HepG2 (cell line): ENCODE results near the gene C1orf159. TPM values are rescaled to one million over a fixed set of nuclear protein-coding genes. Genes with fewer than 3 reads are reported as not detected.

Experiments used
- ATAC-seq: fragments of 200-7000 bp; cut with Tn5 transposase; 3 replicates; pipeline ENCODE4 v1.9.1; 2020; ENCODE audit warnings: mild to moderate bottlenecking, moderate library complexity
- BruUV-seq: library from RNA; stranded (reverse); fragments of 400-500 nt; replicated peaks from 2 replicates; lab custom pipeline; 2021; lab: Mats Ljungman, UMichigan
- CTCF ChIA-PET: fragments of 300-600 bp; formaldehyde crosslinking; extraction: SDS; loops from one replicate; lab custom pipeline; 2021; ENCODE audit warnings: low total read pairs, inconsistent platforms, low intra/inter-chr PET ratio; lab: Yijun Ruan, JAX
- POLR2A ChIA-PET: fragments of 350-600 bp; sonication (Branson Sonifier 250); formaldehyde crosslinking; loops from one replicate; lab custom pipeline; 2020; ENCODE audit warnings: antibody characterized with exemption, inconsistent platforms; lab: Yijun Ruan, JAX
- DNase-seq: peaks from one replicate; pipeline ENCODE4 v3.0.0-alpha.2; 2015; ENCODE audit warnings: low spot score
- FAIRE-seq: peaks from 3 replicates; lab custom pipeline; 2011; peaks lifted over from hg19 to GRCh38; lab: Jason Lieb, UNC
- H2AFZ ChIP-seq: one replicate; pipeline ENCODE4 v1.6.1; 2011; ENCODE audit warnings: low read length, inconsistent platforms
- H3K27ac ChIP-seq: fragments of 300-600 bp; 3 replicates; pipeline ENCODE4 v1.8.0; 2011; ENCODE audit warnings: mixed run types, mild to moderate bottlenecking, mixed read lengths, low read length, inconsistent platforms; ENCODE audit not compliant: insufficient read depth; ENCODE audit errors: extremely low read length
- H3K27me3 ChIP-seq, 2 experiments: fragments of 200-600 bp in 1 of 2; 2 replicates in 1 of 2; 3 replicates in 1 of 2; pipeline versions ENCODE4 v1.6.0 to v1.8.0; 2011; ENCODE audit warnings: low read length in 2 of 2, mild to moderate bottlenecking in 2 of 2, moderate library complexity in 2 of 2, inconsistent platforms in 1 of 2; ENCODE audit not compliant: insufficient read depth in 2 of 2, control insufficient read depth in 1 of 2
- H3K36me3 ChIP-seq, 2 experiments: fragments of 200-600 bp in 1 of 2; replicated peaks in 1 of 2; 2 replicates in 1 of 2; 3 replicates in 1 of 2; pipeline versions ENCODE4 v1.5.1 to v1.8.0; 2011; ENCODE audit warnings: low read length in 2 of 2, inconsistent platforms in 1 of 2; ENCODE audit not compliant: insufficient read depth in 2 of 2, control insufficient read depth in 1 of 2
- H3K4me1 ChIP-seq: 2 replicates; pipeline ENCODE4 v1.5.1; 2012; ENCODE audit warnings: low read length, inconsistent platforms; ENCODE audit not compliant: insufficient read depth
- H3K4me2 ChIP-seq: 2 replicates; pipeline ENCODE4 v1.6.0; 2011; ENCODE audit warnings: low read depth, low read length, inconsistent platforms
- H3K4me3 ChIP-seq, 3 experiments: fragments of 200-600 bp in 1 of 3; sonication (generic), shearing (Covaris generic) in 1 of 3; replicated peaks in 1 of 3; 2 replicates each; pipeline ENCODE4 v1.5.1; 2011 to 2016; ENCODE audit warnings: low read length in 3 of 3, inconsistent platforms in 2 of 3, low read depth in 2 of 3, mild to moderate bottlenecking in 2 of 3, control low read depth in 1 of 3, mixed read lengths in 1 of 3; ENCODE audit not compliant: insufficient read depth in 1 of 3
- H3K79me2 ChIP-seq: one replicate; pipeline ENCODE4 v1.6.1; 2011; ENCODE audit warnings: low read length, inconsistent platforms; ENCODE audit not compliant: insufficient read depth
- H3K9ac ChIP-seq: 2 replicates; pipeline ENCODE4 v1.6.0; 2011; ENCODE audit warnings: mild to moderate bottlenecking, low read depth, low read length, inconsistent platforms; ENCODE audit not compliant: insufficient read depth
- H3K9me3 ChIP-seq: 2 replicates; pipeline ENCODE4 v1.5.1; 2012; ENCODE audit warnings: mild to moderate bottlenecking, low read length
- H4K20me1 ChIP-seq: 2 replicates; pipeline ENCODE4 v1.6.0; 2011; ENCODE audit warnings: inconsistent platforms, mild to moderate bottlenecking, low read length, moderate library complexity; ENCODE audit not compliant: insufficient read depth
- AGO2 ChIP-seq: fragments of 200-400 bp; formaldehyde crosslinking; optimal IDR thresholded peaks from 2 replicates; pipeline ENCODE3; 2017; ENCODE audit warnings: mild to moderate bottlenecking, low read depth, low read length, moderate library complexity
- ATF4 ChIP-seq, 2 experiments: fragments of 450-650 bp in 1 of 2; sonication (generic) in 1 of 2; formaldehyde crosslinking; IDR thresholded peaks; 2 replicates each; pipeline versions ENCODE4 v1.5.0 to v1.8.0; 2020 to 2022; ENCODE audit warnings: mild to moderate bottlenecking in 1 of 2, missing genetic modification reagents in 1 of 2
- BCLAF1 ChIP-seq: fragments of 450-650 bp; IDR thresholded peaks from 2 replicates; pipeline ENCODE4 v1.6.1; 2017; ENCODE audit warnings: mild to moderate bottlenecking
- HNRNPL ChIP-seq: fragments of 200-400 bp; formaldehyde crosslinking; IDR thresholded peaks from 2 replicates; pipeline ENCODE4 v1.6.1; 2017; ENCODE audit warnings: mild to moderate bottlenecking, low read depth, low read length
- MTF2 ChIP-seq: sonication (generic); formaldehyde crosslinking; IDR thresholded peaks from 2 replicates; pipeline ENCODE4 v1.5.0; 2020; ENCODE audit warnings: missing genetic modification reagents, borderline replicate concordance
- NONO ChIP-seq, 2 experiments: fragments of 450-650 bp in 1 of 2; sonication (generic) in 1 of 2; formaldehyde crosslinking in 1 of 2; IDR thresholded peaks in 1 of 2; conservative IDR thresholded peaks in 1 of 2; 2 replicates each; pipeline versions ENCODE4 v1.6.1 to v1.8.0; 2017 to 2022; ENCODE audit warnings: mild to moderate bottlenecking in 1 of 2, missing genetic modification reagents in 1 of 2, moderate library complexity in 1 of 2
- POLR2G ChIP-seq: fragments of 200-400 bp; formaldehyde crosslinking; IDR thresholded peaks from 2 replicates; pipeline ENCODE4 v1.6.1; 2018; ENCODE audit warnings: mild to moderate bottlenecking, low read depth, low read length, moderate library complexity
- SETDB1 ChIP-seq: sonication (generic); formaldehyde crosslinking; IDR thresholded peaks from 2 replicates; pipeline ENCODE4 v1.5.1; 2020; ENCODE audit warnings: missing genetic modification reagents, mild to moderate bottlenecking, borderline replicate concordance
- ZC3H13 ChIP-seq: sonication (generic); formaldehyde crosslinking; IDR thresholded peaks from 2 replicates; pipeline ENCODE4 v1.8.1; 2023; ENCODE audit warnings: mild to moderate bottlenecking, missing genetic modification reagents, moderate library complexity
- ZNF326 ChIP-seq: sonication (generic); formaldehyde crosslinking; IDR thresholded peaks from 2 replicates; pipeline ENCODE4 v1.4.0; 2020; ENCODE audit warnings: missing genetic modification reagents, borderline replicate concordance
- ZNF510 ChIP-seq: sonication (generic); formaldehyde crosslinking; IDR thresholded peaks from 2 replicates; pipeline ENCODE4 v1.4.0; 2020; ENCODE audit warnings: low read depth, mild to moderate bottlenecking, missing genetic modification reagents
- ZNF850 ChIP-seq: sonication (generic); formaldehyde crosslinking; conservative IDR thresholded peaks from 2 replicates; pipeline ENCODE4 v1.9.0; 2021; ENCODE audit warnings: mild to moderate bottlenecking, missing genetic modification reagents
- ZSCAN20 ChIP-seq: sonication (generic); formaldehyde crosslinking; IDR thresholded peaks from 2 replicates; pipeline ENCODE4 v1.4.0; 2020; ENCODE audit warnings: missing genetic modification reagents, mild to moderate bottlenecking, borderline replicate concordance
- WGBS: methylation state at CpG from one replicate; pipeline ENCODE4 v1.1.6; 2017; ENCODE audit warnings: low lambda C conversion rate; 5-methylcytosine and 5-hydroxymethylcytosine counted together
- in situ Hi-C: cut with HindIII; loops from 2 replicates; pipeline ENCODE4 v1.10.0; 2017; ENCODE audit warnings: low pct_unique_long_range_greater_than_20kb; ENCODE audit not compliant: extremely low pct_ligation_motif_present
- intact Hi-C: fragments of 100-400 bp; cut with micrococcal nuclease; formaldehyde crosslinking; loops from one replicate; pipeline ENCODE4 v1.10.0; 2022; ENCODE audit not compliant: unreplicated experiment
- polyA plus RNA-seq, 8 experiments: library from polyadenylated mRNA; depleted of rRNA in 3 of 8; stranded (reverse) in 7 of 8; unstranded in 1 of 8; fragments of >200 nt; fragmentation: Illumina TruSeq in 4 of 8; extraction: Trizol in 4 of 8; gene quantifications; 2 replicates each; pipeline versions ENCODE4 v1.2.1 to v1.2.3, GENCODE V29; 2011 to 2016; ENCODE audit warnings: low read depth in 4 of 8, missing spikeins in 1 of 8, mixed read lengths in 1 of 8; ENCODE audit not compliant: insufficient read depth in 1 of 8
- total RNA-seq, 5 experiments: library from RNA; depleted of rRNA; stranded (reverse); fragments of >200 nt; fragmentation: Illumina TruSeq; extraction: Trizol; gene quantifications; 2 replicates each; pipeline ENCODE4 v1.2.3, GENCODE V29; 2016; ENCODE audit warnings: low read depth in 1 of 5
- TF ChIP-seq, protein P1 (sequence below): sonication (generic); formaldehyde crosslinking; IDR thresholded peaks from 2 replicates; pipeline ENCODE4 v1.5.1; 2020; ENCODE audit warnings: missing genetic modification reagents, mild to moderate bottlenecking, borderline replicate concordance

The C1orf159 gene
- total and polyA plus RNA-seq, 2 of the 13 experiments (the other 11 are each of a cell fraction or from before 2014, with no cell fraction given), result 3.8 to 6.7 TPM

- DNase-seq, result no peak
- no peaks in the 10 kb centered on the region for H3K27me3 ChIP-seq
- in situ Hi-C loops, result no loop called here
- H3K27ac ChIP-seq, result no peak overlapping the region
- ChIA-PET CTCF (no interaction called here), POLR2A (no interaction called here)
- no TSS peak for BruUV-seq
- H2AFZ ChIP-seq, result no peak overlapping the region
- H3K79me2 ChIP-seq, result no peaks in the 10 kb centered on the region
- 88% methylated on average over 22 of the region's 73 CpGs for WGBS
- H4K20me1 ChIP-seq, result no peaks in the 10 kb centered on the region
- H3K4me2 ChIP-seq, result no peak overlapping the region
- H3K4me3 ChIP-seq, result no peak overlapping the region
- no peak for FAIRE-seq
- H3K36me3 ChIP-seq, result no peaks in the 10 kb centered on the region
- TF ChIP-seq NONO (IDR thresholded peaks at IDR 0.05) (no peak), NONO (CRISPR knock-in tag; conservative IDR thresholded peaks at IDR 0.05) (no peak), ATF4 (CRISPR knock-in tag; IDR thresholded peaks at IDR 0.05) (no peak), HNRNPL (0 out of 2 replicates have a peak, but pooled peaks have one; percentile 63), AGO2 (peak; percentile 67), SETDB1 (CRISPR knock-in tag) (no peak), ZC3H13 (CRISPR knock-in tag) (0 out of 2 replicates have a peak, but pooled peaks have one; percentile 24), MTF2 (CRISPR knock-in tag) (no peak), ZNF326 (CRISPR knock-in tag) (0 out of 2 replicates have a peak, but pooled peaks have one; percentile 3), BCLAF1 (no peak), ZNF510 (CRISPR knock-in tag) (no peak), ZNF850 (CRISPR knock-in tag) (no peak), ZSCAN20 (CRISPR knock-in tag) (no peak), POLR2G (no peak)
- TF ChIP-seq, protein P1, sequence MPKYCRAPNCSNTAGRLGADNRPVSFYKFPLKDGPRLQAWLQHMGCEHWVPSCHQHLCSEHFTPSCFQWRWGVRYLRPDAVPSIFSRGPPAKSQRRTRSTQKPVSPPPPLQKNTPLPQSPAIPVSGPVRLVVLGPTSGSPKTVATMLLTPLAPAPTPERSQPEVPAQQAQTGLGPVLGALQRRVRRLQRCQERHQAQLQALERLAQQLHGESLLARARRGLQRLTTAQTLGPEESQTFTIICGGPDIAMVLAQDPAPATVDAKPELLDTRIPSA (CRISPR knock-in tag), result no peak
- H3K4me1 ChIP-seq, result peaks cover 58% of the 10 kb centered on the region
- no peak overlapping the region for H3K9ac ChIP-seq
- H3K9me3 ChIP-seq, result no peaks in the 10 kb centered on the region
- intact Hi-C loops, result no loop called here
- ATAC-seq, result no peak
Measured at GRCh38 chr1:1162597-1163537, 47.0 kb upstream of the C1orf159 start.
